Endothelial cell of umbilical vein (primary cell): ENCODE measurements around the gene SLC22A15. TPM values are rescaled to one million over a fixed set of nuclear protein-coding genes. Genes with fewer than 3 reads are reported as not detected.

Experiments used
- BruUV-seq: library from RNA; stranded (reverse); fragments of 400-500 nt; replicated peaks from 2 replicates; lab custom pipeline; 2021; lab: Mats Ljungman, UMichigan
- CTCF ChIA-PET: fragments of 300-600, 350-600 bp; sonication (Branson Sonifier 250); formaldehyde crosslinking; loops from one replicate; lab custom pipeline; 2021; ENCODE audit warnings: antibody characterized with exemption, inconsistent platforms; lab: Charles Lee
- POLR2A ChIA-PET: fragments of 300-600, 350-600 bp; sonication (Branson Sonifier 250); formaldehyde crosslinking; loops from one replicate; lab custom pipeline; 2021; ENCODE audit warnings: antibody characterized with exemption, inconsistent platforms; lab: Charles Lee
- DNase-seq: peaks from one replicate; pipeline ENCODE4 v3.0.0-alpha.2; 2011; ENCODE audit warnings: low read depth, low spot score
- FAIRE-seq: peaks from 2 replicates; lab custom pipeline; 2011; peaks lifted over from hg19 to GRCh38; lab: Jason Lieb, UNC
- H2AFZ ChIP-seq: 2 replicates; pipeline ENCODE4 v1.6.0; 2012; ENCODE audit warnings: low read depth, low read length, control low read depth, inconsistent platforms
- H3K27ac ChIP-seq: 2 replicates; pipeline ENCODE4 v1.5.1; 2011; ENCODE audit warnings: low read depth, mild to moderate bottlenecking, control low read depth, low read length, moderate library complexity; ENCODE audit not compliant: insufficient read depth
- H3K27me3 ChIP-seq, 2 experiments: 2 replicates each; pipeline versions ENCODE4 v1.6.0 to v1.6.1; 2011; ENCODE audit warnings: low read length in 2 of 2, mixed read lengths in 1 of 2; ENCODE audit not compliant: control insufficient read depth in 2 of 2, insufficient read depth in 2 of 2
- H3K36me3 ChIP-seq, 2 experiments: 2 replicates in 1 of 2; 3 replicates in 1 of 2; pipeline ENCODE4 v1.5.1; 2011; ENCODE audit warnings: low read length in 2 of 2, mild to moderate bottlenecking in 1 of 2, moderate library complexity in 1 of 2; ENCODE audit not compliant: control insufficient read depth in 2 of 2, insufficient read depth in 2 of 2; ENCODE audit errors: extremely low read depth in 1 of 2
- H3K4me1 ChIP-seq: 3 replicates; pipeline ENCODE4 v1.5.1; 2011; ENCODE audit warnings: mild to moderate bottlenecking, low read length; ENCODE audit not compliant: control insufficient read depth, insufficient read depth; ENCODE audit errors: extremely low read depth
- H3K4me2 ChIP-seq: 2 replicates; pipeline ENCODE4 v1.6.1; 2011; ENCODE audit warnings: low read length, control low read depth, mixed read lengths; ENCODE audit not compliant: insufficient read depth
- H3K4me3 ChIP-seq, 3 experiments: fragments of 200-600 bp in 1 of 3; sonication (generic), shearing (Covaris generic) in 1 of 3; replicated peaks in 1 of 3; 2 replicates each; pipeline ENCODE4 v1.5.1; 2011 to 2016; ENCODE audit warnings: control low read depth in 3 of 3, low read length in 3 of 3, mild to moderate bottlenecking in 2 of 3, inconsistent platforms in 1 of 3, low read depth in 1 of 3, moderate library complexity in 1 of 3; ENCODE audit not compliant: insufficient read depth in 1 of 3
- H3K79me2 ChIP-seq: 2 replicates; pipeline ENCODE4 v1.6.0; 2012; ENCODE audit warnings: low read length, inconsistent platforms; ENCODE audit not compliant: control insufficient read depth, insufficient read depth
- H3K9ac ChIP-seq: replicated peaks from 2 replicates; pipeline ENCODE3; 2011; ENCODE audit warnings: low read length, control low read depth; ENCODE audit not compliant: insufficient read depth; ENCODE audit errors: extremely low read depth
- H3K9me1 ChIP-seq: replicated peaks from 3 replicates; pipeline ENCODE4 v1.6.0; 2011; ENCODE audit warnings: mild to moderate bottlenecking, low read length; ENCODE audit not compliant: control insufficient read depth, insufficient read depth; ENCODE audit errors: extremely low read depth
- H3K9me3 ChIP-seq: replicated peaks from 2 replicates; pipeline ENCODE4 v1.5.1; 2012; ENCODE audit warnings: low read length, inconsistent platforms; ENCODE audit not compliant: control insufficient read depth, insufficient read depth
- H4K20me1 ChIP-seq: replicated peaks from 2 replicates; pipeline ENCODE3; 2011; ENCODE audit warnings: mild to moderate bottlenecking, low read length; ENCODE audit not compliant: control insufficient read depth, insufficient read depth; ENCODE audit errors: extremely low read depth
- CTCF ChIP-seq, 2 donors: IDR thresholded peaks; 1 replicate in 1 of 2; 2 replicates in 1 of 2; pipeline ENCODE4 v1.5.1; 2011; ENCODE audit warnings: low read length in 2 of 2, mild to moderate bottlenecking in 2 of 2, moderate library complexity in 2 of 2, control low read depth in 1 of 2, inconsistent platforms in 1 of 2, low read depth in 1 of 2; ENCODE audit not compliant: insufficient read depth in 1 of 2; ENCODE audit errors: extremely low read depth in 1 of 2
- EZH2 ChIP-seq: IDR thresholded peaks from 2 replicates; pipeline ENCODE4 v1.6.1; 2012; ENCODE audit warnings: borderline replicate concordance, low read depth, mild to moderate bottlenecking, moderate library complexity, low read length, inconsistent platforms; ENCODE audit not compliant: severe bottlenecking
- FOS ChIP-seq: IDR thresholded peaks from 2 replicates; pipeline ENCODE4 v1.6.1; 2011; ENCODE audit warnings: mild to moderate bottlenecking, low read length, moderate library complexity, borderline replicate concordance; ENCODE audit not compliant: insufficient read depth
- GATA2 ChIP-seq: IDR thresholded peaks from 2 replicates; pipeline ENCODE4 v1.7.0; 2011; ENCODE audit warnings: low read depth, mild to moderate bottlenecking, moderate library complexity, mixed read lengths, low read length; ENCODE audit not compliant: insufficient read length, insufficient read depth
- JUN ChIP-seq: IDR thresholded peaks from 2 replicates; pipeline ENCODE4 v1.6.1; 2011; ENCODE audit warnings: borderline replicate concordance, low read depth; ENCODE audit not compliant: insufficient read length, insufficient read depth
- MAX ChIP-seq: IDR thresholded peaks from 2 replicates; pipeline ENCODE4 v1.6.1; 2011; ENCODE audit not compliant: insufficient read depth, insufficient read length
- MYC ChIP-seq: IDR thresholded peaks from one replicate; pipeline ENCODE4 v1.6.1; 2011; ENCODE audit warnings: mild to moderate bottlenecking, low read depth, low read length
- POLR2A ChIP-seq: IDR thresholded peaks from 2 replicates; pipeline ENCODE4 v1.6.1; 2012; ENCODE audit warnings: low read depth, mild to moderate bottlenecking, control low read depth, low read length
- POLR2AphosphoS5 ChIP-seq: IDR thresholded peaks from 2 replicates; pipeline ENCODE4 v1.6.1; 2012; ENCODE audit warnings: low read depth, mild to moderate bottlenecking, control low read depth, low read length, moderate library complexity; ENCODE audit not compliant: insufficient read depth
- dilution Hi-C: fragments of 300-500 bp; cut with MboI; formaldehyde crosslinking; loops from one replicate; pipeline ENCODE4 v1.15.0; 2019; ENCODE audit warnings: low sequenced_read_pairs; ENCODE audit not compliant: extremely low pct_ligation_motif_present
- intact Hi-C: fragments of 100-400 bp; cut with micrococcal nuclease; formaldehyde crosslinking; loops from one replicate; pipeline ENCODE4 v1.10.0; 2022
- polyA plus RNA-seq, 4 experiments: library from polyadenylated mRNA; depleted of rRNA in 3 of 4; stranded (reverse) in 3 of 4; unstranded in 1 of 4; fragments of >200 nt; gene quantifications; 2 replicates each; pipeline versions ENCODE4 v1.2.1 to v1.2.3, GENCODE V29; 2011 to 2012; ENCODE audit warnings: missing spikeins in 1 of 4
- total RNA-seq: library from RNA; stranded (reverse); gene quantifications from 2 replicates; pipeline ENCODE4 v1.2.3, GENCODE V29; 2021

The SLC22A15 gene
- total and polyA plus RNA-seq, 2 donors (not counting 3 experiments of a cell fraction or from before 2014, with no cell fraction given), result 0.44 TPM; not detected in 1

- Histone ChIP-seq H3K79me2 (no peaks in the 10 kb centered on the region), H3K9me1 (no peaks in the 10 kb centered on the region), H3K36me3 (no peaks in the 10 kb centered on the region), H4K20me1 (no peaks in the 10 kb centered on the region), H3K4me3 (no peak overlapping the region), H3K4me1 (no peaks in the 10 kb centered on the region), H3K4me2 (no peak overlapping the region), H3K9me3 (no peaks in the 10 kb centered on the region), H3K27ac (no peak overlapping the region), H3K27me3 (no peaks in the 10 kb centered on the region), H3K9ac (no peak overlapping the region), H2AFZ (no peak overlapping the region)
- POLR2A ChIA-PET, result no interaction called here
- intact Hi-C loops (no loop called here), dilution Hi-C loops (no loop called here)
- DNase-seq (no peak), FAIRE-seq (no peak)
- TF ChIP-seq POLR2A, result no peak
- TF ChIP-seq FOS, result no peak
- TF ChIP-seq JUN, result no peak
- TF ChIP-seq EZH2, result no peak
- no peak for TF ChIP-seq MYC
- TF ChIP-seq GATA2, result no peak
- TF ChIP-seq CTCF (IDR thresholded peaks at IDR 0.05; ENCODE audit: extremely low read depth in 1 of 2, insufficient read depth in 1 of 2, low read depth in 1 of 2, low read length in 2 of 2), result no peak
- TF ChIP-seq MAX, result no peak
- TF ChIP-seq POLR2AphosphoS5, result no peak
- no TSS peak for BruUV-seq
- CTCF ChIA-PET, result interaction anchor here (0.8 to 0.9 kb wide), 2 partner anchors 14 to 199 kb away, joined by 3 read pairs; no protein-coding TSS in a partner anchor
Measured at GRCh38 chr1:116006486-116006964, 30.2 kb downstream of the SLC22A15 start.
